Heart right ventricle (tissue), 16 donors: ENCODE results near the gene PDE2A. TPM values are rescaled to one million over a fixed set of nuclear protein-coding genes. Genes with fewer than 3 reads are reported as not detected.

Experiments
- ATAC-seq, 8 donors: fragments of 200-7000 bp; cut with Tn5 transposase; one replicate each; pipeline ENCODE4 v1.9.1; 2020; ENCODE audit warnings: mild to moderate bottlenecking in 8 of 8, moderate library complexity in 8 of 8, moderate number of reproducible peaks in 1 of 8
- DNase-seq, 2 donors: peaks; one replicate each; pipeline ENCODE4 v3.0.0-alpha.2; 2020
- H3K27ac ChIP-seq, 10 donors: fragments of 200-600 bp; sonication (generic) in 2 of 10; one replicate each; pipeline versions ENCODE4 v1.5.0 to v1.8.0; 2020 to 2022; ENCODE audit warnings: mild to moderate bottlenecking in 3 of 10
- H3K27me3 ChIP-seq, 7 donors: fragments of 200-600 bp; one replicate each; pipeline ENCODE4 v1.8.0; 2021 to 2022; ENCODE audit warnings: mild to moderate bottlenecking in 2 of 7
- H3K36me3 ChIP-seq, 9 donors: fragments of 200-600 bp; sonication (generic) in 1 of 9; one replicate each; pipeline versions ENCODE4 v1.5.0 to v1.8.0; 2020 to 2022; ENCODE audit warnings: mild to moderate bottlenecking in 2 of 9
- H3K4me1 ChIP-seq, 9 donors: fragments of 200-600 bp; sonication (generic) in 1 of 9; one replicate each; pipeline versions ENCODE4 v1.5.0 to v1.8.0; 2020 to 2022; ENCODE audit warnings: mild to moderate bottlenecking in 4 of 9
- H3K4me3 ChIP-seq, 10 donors: fragments of 200-600 bp; sonication (generic) in 2 of 10; one replicate each; pipeline versions ENCODE4 v1.5.0 to v1.8.0; 2020 to 2022; ENCODE audit warnings: mild to moderate bottlenecking in 7 of 10, moderate library complexity in 2 of 10
- H3K9me3 ChIP-seq, 11 donors: fragments of 200-600 bp in 10 of 11; sonication (generic) in 2 of 11; one replicate each; pipeline versions ENCODE4 v1.5.0 to v1.8.0; 2013 to 2022; ENCODE audit warnings: mild to moderate bottlenecking in 2 of 11, control low read depth in 1 of 11, moderate library complexity in 1 of 11
- WGBS, 2 donors: extraction: QIAGEN DNeasy Blood & Tissue Kit; methylation state at CpG; one replicate each; pipeline ENCODE4 v1.1.7; 2013; ENCODE audit warnings: inconsistent platforms in 1 of 2; 5-methylcytosine and 5-hydroxymethylcytosine counted together
- intact Hi-C, 10 donors: fragments of 100-400 bp; cut with DNase I; formaldehyde crosslinking; loops; one replicate each; pipeline versions ENCODE4 v1.11.1 to v1.14.2; 2022
- polyA plus RNA-seq, 2 donors: library from polyadenylated mRNA; stranded (reverse); fragments of 200-250 nt; gene quantifications; one replicate each; pipeline ENCODE4 v1.2.3, GENCODE V29; 2013
- total RNA-seq, 10 donors: library from RNA; stranded (reverse); fragmentation: NEBNext Ultra II Directional in 3 of 10; extraction: Animal tissue kit (Norgen Biotek cat#: 25700) in 3 of 10; gene quantifications; one replicate each; pipeline versions ENCODE4 v1.2.1 to v1.2.4, GENCODE V29; 2021 to 2023
- TF ChIP-seq, protein P1 (sequence below), 9 donors: fragments of 200-600 bp; sonication (generic) in 2 of 9; IDR thresholded peaks; one replicate each; pipeline versions ENCODE4 v1.5.0 to v1.8.0; 2021 to 2022; ENCODE audit warnings: antibody characterized with exemption in 9 of 9, mild to moderate bottlenecking in 5 of 9, moderate library complexity in 1 of 9
- donor health status: Arrhythmogenic right ventricular cardiomyopathy.
- donor health status: ischemic (EF 13 %, LVEDD 7.1; RV severe dilation, severe dysfunction).
- donor health status: healthy with polysubstance abuse.
- donor health status: DM: no; HTN: yes; CAD: no.
- donor health status: DM: no; HTN: no; CAD: no.
- donor health status: ischemic (EF 25% LVEDD 6.9; RV normal size, moderate dysfunction).
- donor health status: ischemic (EF 25% LVEDD 5.7; RV mildly dilated, moderate dysfunction).
- donor health status: healthy.
- donor health status: DM: yes; HTN: yes; CAD: no.
- donor health status: Ischemic cardiomyopathy.
- donor health status: ischemic (EF 35%, LVEDD 5.7; RV mildly dilated, moderate dysfunction).
- donor health status: nonischemic (EF 11% LVEDD 7.7; RV severe dilation, severe dysfunction).
- donor health status: DM: yes; HTN: yes; CAD: no.
- donor health status: PGD.
- donor health status: ischemic (EF 29% LVEDD 5.4; RV normal size, mild dysfunction).
- donor health status: nonischemic (EF 23%, LVEDD 6.1; RV moderate dilation, normal function).

PDE2A gene
- total and polyA plus RNA-seq, 12 donors, result 10.4 to 47.6 (median 30.2) TPM

DNA sequence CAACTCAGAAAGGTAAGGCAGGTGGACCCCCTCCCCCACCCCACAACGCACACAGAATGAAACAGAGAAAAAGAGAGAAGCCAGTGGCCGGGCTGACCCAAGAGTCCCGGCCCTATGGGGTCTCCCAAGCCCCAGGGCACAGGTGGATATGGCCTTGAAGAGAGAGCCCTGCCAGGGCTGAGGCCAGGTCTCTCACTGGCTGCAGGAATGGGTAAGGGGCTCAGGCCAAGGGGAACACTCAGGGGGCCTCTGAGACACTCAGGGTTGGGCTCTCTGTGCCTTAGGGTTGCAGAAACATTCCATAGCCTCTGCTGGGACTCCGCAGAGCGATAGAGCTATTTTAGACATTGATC lies 98.0 kb downstream of the PDE2A start:
- ATAC-seq (no peak), DNase-seq (no peak)
- Histone ChIP-seq H3K4me3 (no peak overlapping the region), H3K27me3 (peaks cover 0 to under 1% (median 0%) of the 10 kb centered on the region in 7 donors), H3K9me3 (no peaks in the 10 kb centered on the region), H3K27ac (no peak overlapping the region), H3K36me3 (peaks cover 0 to 47% (median 0%) of the 10 kb centered on the region in 9 donors), H3K4me1 (no peaks in the 10 kb centered on the region)
- TF ChIP-seq, protein P1, sequence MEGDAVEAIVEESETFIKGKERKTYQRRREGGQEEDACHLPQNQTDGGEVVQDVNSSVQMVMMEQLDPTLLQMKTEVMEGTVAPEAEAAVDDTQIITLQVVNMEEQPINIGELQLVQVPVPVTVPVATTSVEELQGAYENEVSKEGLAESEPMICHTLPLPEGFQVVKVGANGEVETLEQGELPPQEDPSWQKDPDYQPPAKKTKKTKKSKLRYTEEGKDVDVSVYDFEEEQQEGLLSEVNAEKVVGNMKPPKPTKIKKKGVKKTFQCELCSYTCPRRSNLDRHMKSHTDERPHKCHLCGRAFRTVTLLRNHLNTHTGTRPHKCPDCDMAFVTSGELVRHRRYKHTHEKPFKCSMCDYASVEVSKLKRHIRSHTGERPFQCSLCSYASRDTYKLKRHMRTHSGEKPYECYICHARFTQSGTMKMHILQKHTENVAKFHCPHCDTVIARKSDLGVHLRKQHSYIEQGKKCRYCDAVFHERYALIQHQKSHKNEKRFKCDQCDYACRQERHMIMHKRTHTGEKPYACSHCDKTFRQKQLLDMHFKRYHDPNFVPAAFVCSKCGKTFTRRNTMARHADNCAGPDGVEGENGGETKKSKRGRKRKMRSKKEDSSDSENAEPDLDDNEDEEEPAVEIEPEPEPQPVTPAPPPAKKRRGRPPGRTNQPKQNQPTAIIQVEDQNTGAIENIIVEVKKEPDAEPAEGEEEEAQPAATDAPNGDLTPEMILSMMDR (IDR thresholded peaks at IDR 0.05), result no peak
- WGBS, 2 donors, result 95 to 96% methylated on average over 5 of the region's 5 CpGs
- intact Hi-C loops, result loop anchor here in 1 of 10 donors (10.0 kb wide), 1 partner anchor 101 kb away; no protein-coding TSS in a partner anchor

GRCh38 chr11:72575533-72576242 lies 98.5 kb downstream of the PDE2A start:
- intact Hi-C loops, result loop anchor here in 1 of 10 donors (10.0 kb wide), 1 partner anchor 101 kb away; no protein-coding TSS in a partner anchor
- ATAC-seq (peak in 1 of 8 donors; percentile 11), DNase-seq (no peak)
- no peak overlapping the region for H3K27ac ChIP-seq
- H3K9me3 ChIP-seq, result no peaks in the 10 kb centered on the region
- H3K36me3 ChIP-seq, result peaks cover 0 to 42% (median 0%) of the 10 kb centered on the region in 9 donors
- no peak overlapping the region for H3K4me3 ChIP-seq
- TF ChIP-seq, protein P1 (IDR thresholded peaks at IDR 0.05), result no peak
- 91 to 95% methylated on average over 14 of the region's 14 CpGs for WGBS, 2 donors
- H3K4me1 ChIP-seq, result peaks cover 0 to 2% (median 0%) of the 10 kb centered on the region in 9 donors
- peaks cover 0 to 3% (median 0%) of the 10 kb centered on the region in 7 donors for H3K27me3 ChIP-seq

- 81 to 85% methylated on average over 8 of the region's 8 CpGs for WGBS, 2 donors
- DNase-seq (no peak), ATAC-seq (no peak)
- TF ChIP-seq, protein P1 (IDR thresholded peaks at IDR 0.05), result no peak
- Histone ChIP-seq H3K27ac (no peak overlapping the region), H3K36me3 (peaks cover 0 to 34% (median 0%) of the 10 kb centered on the region in 9 donors), H3K4me3 (no peak overlapping the region), H3K4me1 (peaks cover 0 to 11% (median 0%) of the 10 kb centered on the region in 9 donors), H3K27me3 (peaks cover 0 to 3% (median 0%) of the 10 kb centered on the region in 7 donors), H3K9me3 (no peaks in the 10 kb centered on the region)
- intact Hi-C loops, result loop anchor here in 7 of 10 donors (5.0 to 10.0 kb wide), 3 partner anchors 93 to 103 kb away; no protein-coding TSS in a partner anchor
Measured at GRCh38 chr11:72574548-72575460, 99.4 kb downstream of the PDE2A start.

- H3K27me3 ChIP-seq, result peaks cover 0 to 3% (median 0%) of the 10 kb centered on the region in 7 donors
- no peak overlapping the region for H3K27ac ChIP-seq
- no peak overlapping the region for H3K4me3 ChIP-seq
- TF ChIP-seq, protein P1 (IDR thresholded peaks at IDR 0.05), result no peak
- peaks cover 0 to 27% (median 0%) of the 10 kb centered on the region in 9 donors for H3K36me3 ChIP-seq
- 92 to 94% methylated on average over 2 of the region's 2 CpGs for WGBS, 2 donors
- no peaks in the 10 kb centered on the region for H3K9me3 ChIP-seq
- DNase-seq (no peak), ATAC-seq (peak in 1 of 8 donors; percentile 16)
- intact Hi-C loops, result loop anchor here in 9 of 10 donors (1.0 to 10.0 kb wide), 5 partner anchors 92 to 103 kb away; no protein-coding TSS in a partner anchor
- peaks cover 0 to 15% (median 0%) of the 10 kb centered on the region in 9 donors for H3K4me1 ChIP-seq
Measured at GRCh38 chr11:72573855-72574445, 100.3 kb downstream of the PDE2A start.
